HG02642 (cell line): ENCODE data around the gene ATRIP.

ENCODE experiments used
- ATAC-seq: cut with Tn5 transposase; IDR thresholded peaks from one replicate; pipeline ENCODE4 v1.9.1; 2021; ENCODE audit warnings: mild to moderate bottlenecking; ENCODE audit not compliant: unreplicated experiment, poor library complexity

ATRIP gene

GRCh38 chr3:48492461-48493202, 46.1 kb downstream of the ATRIP start:
- no peak for ATAC-seq

GRCh38 chr3:48493203-48493501, 46.6 kb downstream of the ATRIP start:
- no peak for ATAC-seq

GRCh38 chr3:48500656-48501055, 54.1 kb downstream of the ATRIP start:
- no peak for ATAC-seq

GRCh38 chr3:48501196-48501595, 54.7 kb downstream of the ATRIP start:
- ATAC-seq, result no peak

GRCh38 chr3:48502121-48502520, 55.6 kb downstream of the ATRIP start:
- no peak for ATAC-seq

GRCh38 chr3:48502728-48503168, 56.2 kb downstream of the ATRIP start:
- ATAC-seq, result no peak

- no peak for ATAC-seq
Observed at GRCh38 chr3:48503401-48504050, 57.0 kb downstream of the ATRIP start.

GRCh38 chr3:48504051-48504946, 57.8 kb downstream of the ATRIP start, which contains the start of gene SHISA5:
TSS of gene SHISA5 (minus strand) at chr3:48504174. CDS start at chr3:48504094, 80 bp downstream.
- peak; percentile 51 for ATAC-seq

- ATAC-seq, result no peak
Observed at GRCh38 chr3:48505146-48505545, 58.6 kb downstream of the ATRIP start.

GRCh38 chr3:48505968-48506504, 59.5 kb downstream of the ATRIP start:
- ATAC-seq, result no peak

GRCh38 chr3:48507256-48508061, 60.9 kb downstream of the ATRIP start:
- ATAC-seq, result peak; percentile 55

- ATAC-seq, result no peak
Observed at GRCh38 chr3:48511551-48511950, 65.0 kb downstream of the ATRIP start.

- no peak for ATAC-seq
Observed at GRCh38 chr3:48514431-48515227, 68.1 kb downstream of the ATRIP start.
